KOPT-K1 (cell line): ENCODE results near the gene FDPS.

Source experiments
- H3K27ac ChIP-seq: fragments of 200-600 bp; sonication (generic); 2 replicates; pipeline ENCODE4 v1.5.1; 2016; ENCODE audit warnings: antibody characterized with exemption, mild to moderate bottlenecking, low read depth, low read length; ENCODE audit not compliant: poor library complexity, severe bottlenecking
- H3K36me3 ChIP-seq: fragments of 200-600 bp; sonication (generic); 2 replicates; pipeline ENCODE4 v1.5.1; 2017; ENCODE audit warnings: antibody characterized with exemption, mild to moderate bottlenecking, low read length, moderate library complexity; ENCODE audit not compliant: insufficient read depth
- H3K9me3 ChIP-seq: fragments of 200-600 bp; sonication (generic); 2 replicates; pipeline ENCODE4 v1.5.1; 2017; ENCODE audit warnings: antibody characterized with exemption, low read length, mild to moderate bottlenecking; ENCODE audit not compliant: insufficient read depth, poor library complexity, severe bottlenecking

FDPS gene

DNA sequence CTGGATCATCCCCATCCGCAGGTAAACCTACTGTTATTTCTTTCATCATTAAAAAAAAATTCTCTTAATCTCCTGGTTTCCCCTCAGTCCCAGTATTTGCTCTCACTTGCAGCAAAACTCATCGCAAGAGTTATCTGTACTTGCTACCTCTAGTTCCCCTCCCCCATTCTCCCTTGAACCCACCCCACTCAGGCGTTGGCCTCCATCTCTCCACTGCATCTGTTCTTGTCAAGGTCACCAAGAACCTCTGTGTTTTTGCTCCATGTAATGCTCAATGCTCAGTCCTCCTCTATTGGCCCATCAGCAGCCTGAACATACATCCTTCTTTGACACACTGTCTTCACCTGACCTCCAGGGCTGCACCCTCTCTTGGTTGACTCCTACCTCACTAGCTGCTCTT is 12.0 kb upstream of the FDPS start:
- no peaks in the 10 kb centered on the region for H3K9me3 ChIP-seq
- no peak overlapping the region for H3K27ac ChIP-seq
- no peaks in the 10 kb centered on the region for H3K36me3 ChIP-seq

DNA sequence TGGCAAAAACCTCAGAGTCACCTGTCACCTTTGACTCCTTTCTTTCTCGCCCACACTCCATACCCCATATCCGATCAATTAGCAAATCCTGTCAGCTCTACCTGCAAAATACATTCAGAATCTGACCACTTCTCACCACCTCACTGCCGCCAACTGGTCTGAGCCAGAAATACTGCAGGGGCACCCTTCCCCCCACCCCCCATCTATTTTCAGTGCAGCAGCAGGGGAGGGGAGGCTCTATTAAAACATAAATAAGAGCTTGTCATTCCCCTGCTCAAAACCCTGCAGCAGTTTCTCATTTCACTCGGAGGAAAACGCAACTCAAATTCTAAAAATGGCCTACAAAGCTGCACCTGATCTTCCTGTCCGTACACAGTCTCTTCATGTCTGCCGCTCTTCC is 11.3 kb upstream of the FDPS start:
- Histone ChIP-seq H3K9me3 (no peaks in the 10 kb centered on the region), H3K27ac (no peak overlapping the region)

DNA sequence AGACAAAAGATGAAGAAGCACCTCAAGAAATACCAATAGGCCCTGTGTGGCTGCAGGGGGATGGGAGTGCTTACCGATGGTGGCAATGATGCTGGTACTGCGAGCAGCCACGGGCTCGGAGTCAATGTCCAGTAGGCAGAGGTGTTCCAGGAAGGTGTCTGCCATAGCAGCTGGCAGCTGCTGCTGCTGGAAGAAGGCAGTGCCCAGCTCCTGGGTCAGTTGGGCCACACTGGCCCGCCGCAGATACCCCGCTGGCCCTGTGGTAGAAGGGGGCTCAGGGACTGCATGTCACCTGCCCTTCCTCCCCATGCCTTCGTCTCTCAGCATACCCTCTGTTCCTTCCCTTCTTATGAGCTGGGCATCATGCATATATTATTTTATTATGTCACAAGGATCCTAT is 8.6 kb upstream of the FDPS start:
- no peaks in the 10 kb centered on the region for H3K36me3 ChIP-seq
- no peak overlapping the region for H3K27ac ChIP-seq
- no peaks in the 10 kb centered on the region for H3K9me3 ChIP-seq

More for the DNA sequence above, 11.3 kb upstream of the FDPS start:
- H3K36me3 ChIP-seq = no peaks in the 10 kb centered on the region

DNA sequence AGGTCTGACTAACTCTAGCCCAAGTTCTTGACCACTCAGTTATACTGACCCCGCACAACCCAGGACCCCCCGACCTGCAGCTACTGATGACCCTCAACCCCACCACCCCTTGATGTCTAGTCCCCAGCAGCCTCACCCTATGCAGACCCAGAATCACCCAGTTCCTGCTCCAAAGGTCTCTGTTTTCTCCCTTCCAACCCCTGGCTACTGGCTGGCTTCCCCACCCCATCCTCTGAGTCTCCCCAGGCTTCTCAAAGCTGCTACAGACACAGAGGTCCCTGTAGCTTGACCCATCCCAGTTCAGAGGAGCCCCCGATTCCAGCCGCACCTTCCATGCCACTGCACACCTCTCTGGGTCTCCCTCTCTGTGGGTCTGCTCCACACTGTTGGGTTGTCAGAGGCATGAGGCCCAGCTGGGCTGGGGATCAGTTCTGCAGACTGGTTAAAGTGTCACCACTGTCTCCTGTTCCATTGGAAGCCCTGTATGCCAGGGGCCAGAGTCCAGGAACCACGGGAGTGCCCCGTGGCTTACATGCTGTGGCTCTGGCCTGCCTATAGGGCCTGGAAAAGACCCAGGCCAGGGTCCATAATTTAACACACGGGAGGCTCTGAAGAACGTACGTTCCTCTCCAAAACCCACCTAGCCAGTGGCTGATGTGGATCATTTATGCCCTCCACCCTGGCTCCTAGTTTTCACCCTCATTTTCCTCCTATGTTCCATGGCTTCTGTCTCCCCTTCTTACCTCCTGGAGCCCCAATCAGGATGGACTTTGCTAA is 7.9 kb upstream of the FDPS start:
- no peaks in the 10 kb centered on the region for H3K36me3 ChIP-seq
- no peaks in the 10 kb centered on the region for H3K9me3 ChIP-seq
- no peak overlapping the region for H3K27ac ChIP-seq

DNA sequence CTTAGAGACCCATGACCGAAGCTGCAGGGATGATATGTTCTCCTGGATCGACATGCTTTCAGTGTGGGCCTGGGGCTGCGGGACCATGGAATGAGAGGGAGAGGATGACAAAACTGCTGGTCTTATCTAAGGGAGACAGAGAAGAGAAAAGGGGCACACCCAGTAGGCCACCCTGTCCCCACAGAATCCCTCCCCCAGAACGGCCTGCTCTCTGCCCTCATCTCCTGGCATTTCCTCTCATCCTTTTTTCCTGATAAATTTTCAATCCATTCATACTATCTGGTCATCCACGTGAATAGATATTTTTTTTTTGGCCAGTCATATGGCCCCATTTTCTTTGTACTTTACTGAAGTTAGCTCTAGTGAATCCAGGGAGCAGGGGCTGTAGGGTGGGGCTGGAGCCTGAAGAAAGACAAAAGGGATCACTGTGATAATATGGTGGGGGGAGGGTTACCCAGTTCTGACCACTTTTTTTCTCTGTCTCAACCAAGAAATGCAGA is 7.3 kb upstream of the FDPS start, which contains the start of gene PKLR:
TSS of gene PKLR (minus strand) at position 97 of the 500 bp plus-strand sequence. CDS start at position 54, 43 bp downstream.
- Histone ChIP-seq H3K27ac (no peak within 1 kb of the TSS), H3K9me3 (no peaks in the 10 kb centered on the region), H3K36me3 (no peaks in the 10 kb centered on the region)

DNA sequence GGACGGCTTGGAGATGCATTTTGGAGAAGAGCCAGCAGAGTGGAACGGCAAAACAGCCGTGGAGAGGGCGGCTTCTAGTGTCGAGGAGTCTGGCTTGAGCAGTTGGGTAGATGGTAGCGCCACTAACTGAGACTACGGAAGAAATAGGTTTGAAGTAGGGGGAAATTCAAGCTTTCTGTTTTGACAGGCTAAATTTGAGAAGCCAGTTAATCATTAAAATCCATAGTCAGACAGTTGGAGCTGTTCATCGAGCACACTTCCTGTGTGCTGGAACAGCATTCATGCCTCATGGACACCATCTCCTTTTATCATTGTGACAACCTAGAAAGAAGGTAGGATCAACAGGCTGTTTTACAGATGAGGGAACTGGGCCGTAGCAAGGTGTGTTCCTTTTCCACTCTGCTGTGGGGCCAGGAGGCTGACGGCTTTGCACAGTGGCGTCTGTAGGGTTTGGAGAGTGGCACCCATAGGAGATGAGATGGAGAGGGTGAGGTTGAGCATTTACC is 4.1 kb upstream of the FDPS start:
- no peak overlapping the region for H3K27ac ChIP-seq
- H3K36me3 ChIP-seq = no peaks in the 10 kb centered on the region
- no peaks in the 10 kb centered on the region for H3K9me3 ChIP-seq

DNA sequence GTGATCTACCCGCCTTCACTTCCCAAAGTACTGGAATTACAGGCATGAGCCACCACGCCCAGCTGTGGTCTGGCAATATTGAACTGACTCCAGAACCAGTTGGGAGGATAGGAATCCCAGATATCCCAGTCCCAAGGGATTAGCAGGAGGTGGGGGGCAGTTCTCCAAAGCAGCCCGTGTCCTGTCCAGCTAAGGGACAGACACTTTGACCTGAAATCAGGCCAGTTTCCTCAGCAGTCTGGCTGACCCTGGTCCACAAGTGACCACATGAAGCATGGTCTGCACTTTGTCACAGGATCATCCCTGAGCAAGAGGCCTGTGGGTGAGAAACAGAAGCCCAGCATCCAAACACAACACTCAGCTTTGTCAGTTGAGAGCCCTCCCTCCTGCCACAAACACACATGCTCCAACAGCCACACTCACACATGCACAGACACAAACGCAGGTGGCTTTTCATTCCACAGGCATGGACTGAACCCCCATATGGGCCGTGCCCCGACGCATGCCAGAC is 2.7 kb upstream of the FDPS start:
- Histone ChIP-seq H3K27ac (peak overlapping the region; percentile 16), H3K9me3 (no peaks in the 10 kb centered on the region), H3K36me3 (peaks cover 8% of the 10 kb centered on the region)

DNA sequence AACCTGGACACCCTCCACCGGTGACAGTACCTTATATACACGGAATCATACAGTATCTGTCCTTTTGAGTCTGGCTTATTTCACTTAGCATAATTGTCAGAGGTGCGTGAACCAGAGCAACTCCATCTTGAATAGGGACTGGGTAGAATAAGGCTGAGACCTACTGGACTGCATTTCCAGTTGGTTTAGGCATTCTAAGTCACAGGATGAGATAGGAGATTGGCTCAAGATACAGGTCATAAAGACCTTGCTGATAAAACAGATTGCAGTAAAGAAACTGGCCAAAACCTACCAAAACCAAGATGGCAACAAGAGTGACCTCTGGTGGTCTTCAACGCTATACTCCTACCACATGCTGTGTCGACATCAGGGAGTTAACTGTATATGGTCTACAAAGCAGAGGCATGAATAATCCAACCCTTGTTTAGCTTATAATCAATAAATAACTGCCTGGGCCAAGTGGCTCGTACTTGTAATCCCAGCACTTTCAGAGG is 1.4 kb upstream of the FDPS start:
- peaks cover 20% of the 10 kb centered on the region for H3K36me3 ChIP-seq
- peak overlapping the region; percentile 96 for H3K27ac ChIP-seq
- H3K9me3 ChIP-seq = no peaks in the 10 kb centered on the region

DNA sequence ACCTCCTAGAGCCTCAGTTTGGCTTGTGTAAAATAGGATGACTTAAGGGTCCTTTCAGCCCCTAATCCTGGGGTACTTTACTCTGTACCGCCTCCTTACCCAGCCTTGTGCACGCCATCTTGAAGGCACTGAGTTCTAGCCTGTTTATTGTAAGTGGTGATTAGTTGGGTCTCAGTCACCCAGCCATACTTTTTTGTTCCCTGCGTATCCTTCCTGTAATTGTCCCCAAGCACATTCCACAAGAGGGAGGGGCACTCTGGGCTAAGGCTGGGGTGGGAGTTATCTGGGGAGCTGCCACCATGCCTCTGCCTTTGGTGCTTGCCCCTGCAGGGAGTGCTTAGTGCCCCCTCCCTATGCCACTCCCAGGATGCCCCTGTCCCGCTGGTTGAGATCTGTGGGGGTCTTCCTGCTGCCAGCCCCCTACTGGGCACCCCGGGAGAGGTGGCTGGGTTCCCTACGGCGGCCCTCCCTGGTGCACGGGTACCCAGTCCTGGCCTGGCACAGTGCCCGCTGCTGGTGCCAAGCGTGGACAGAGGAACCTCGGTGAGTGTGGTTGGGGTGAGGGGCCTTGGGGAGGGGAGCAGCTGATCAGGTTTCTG is 856 bp downstream of the FDPS start:
- no peaks in the 10 kb centered on the region for H3K9me3 ChIP-seq
- peaks cover 43% of the 10 kb centered on the region for H3K36me3 ChIP-seq
- peak overlapping the region; percentile 96 for H3K27ac ChIP-seq

DNA sequence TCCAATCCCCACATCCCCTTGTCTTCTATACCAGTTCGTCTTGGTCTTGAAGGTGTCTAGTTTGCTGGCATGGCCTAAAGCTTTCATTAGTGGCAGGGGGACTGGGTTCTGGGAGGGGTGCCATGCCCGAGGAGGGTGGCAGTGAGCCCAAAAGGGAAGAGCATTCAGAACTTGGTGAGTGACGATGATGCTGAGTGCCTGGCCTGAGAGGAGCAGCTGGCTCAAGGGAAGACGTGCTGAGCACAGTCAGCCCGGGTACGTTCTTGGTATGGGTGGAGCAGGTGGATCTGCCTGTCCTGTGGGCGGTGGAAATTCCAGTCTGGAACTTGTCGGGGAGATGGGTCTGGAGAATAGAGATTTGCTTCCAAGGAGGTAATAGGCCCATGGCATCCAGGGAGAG is 4.6 kb downstream of the FDPS start:
- Histone ChIP-seq H3K27ac (no peak overlapping the region), H3K9me3 (no peaks in the 10 kb centered on the region), H3K36me3 (peaks cover 76% of the 10 kb centered on the region)

DNA sequence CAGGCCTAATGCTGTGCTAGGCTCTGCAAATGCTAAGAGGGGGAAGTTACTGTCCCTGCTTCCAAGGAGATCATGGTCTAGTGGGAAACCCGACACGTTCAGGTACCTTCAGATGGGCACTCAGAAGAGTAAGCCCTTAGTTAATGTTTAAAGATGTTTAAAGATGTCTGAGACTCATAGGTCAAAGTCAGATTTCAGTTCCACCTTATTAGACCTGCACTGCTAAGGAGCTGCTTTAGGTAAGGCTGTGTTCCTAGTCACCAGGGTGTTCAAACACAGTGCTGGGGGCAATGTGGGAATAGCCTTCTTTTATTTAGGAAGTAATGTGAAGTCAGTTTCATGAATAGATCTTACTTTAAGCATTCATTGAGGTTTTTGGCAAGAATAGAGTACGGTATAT is 8.3 kb downstream of the FDPS start:
- Histone ChIP-seq H3K9me3 (no peaks in the 10 kb centered on the region), H3K27ac (no peak overlapping the region), H3K36me3 (peaks cover 90% of the 10 kb centered on the region)

DNA sequence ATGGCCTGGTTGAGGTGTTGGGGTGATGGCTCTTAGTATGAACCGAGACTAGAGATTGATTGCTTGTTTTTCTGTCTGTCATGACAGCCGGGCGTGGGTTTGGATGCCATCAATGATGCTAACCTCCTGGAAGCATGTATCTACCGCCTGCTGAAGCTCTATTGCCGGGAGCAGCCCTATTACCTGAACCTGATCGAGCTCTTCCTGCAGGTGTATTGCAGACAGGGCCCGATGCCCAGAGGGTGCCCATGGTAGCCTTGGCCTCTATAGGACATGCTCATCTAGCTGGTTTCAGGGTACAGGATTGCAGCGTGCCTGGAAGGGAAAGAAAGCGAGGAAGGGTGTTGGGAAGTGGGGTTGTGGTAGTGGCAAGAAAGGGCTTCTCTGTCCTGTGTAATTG is 9.4 kb downstream of the FDPS start:
- peaks cover 78% of the 10 kb centered on the region for H3K36me3 ChIP-seq
- no peaks in the 10 kb centered on the region for H3K9me3 ChIP-seq
- no peak overlapping the region for H3K27ac ChIP-seq

DNA sequence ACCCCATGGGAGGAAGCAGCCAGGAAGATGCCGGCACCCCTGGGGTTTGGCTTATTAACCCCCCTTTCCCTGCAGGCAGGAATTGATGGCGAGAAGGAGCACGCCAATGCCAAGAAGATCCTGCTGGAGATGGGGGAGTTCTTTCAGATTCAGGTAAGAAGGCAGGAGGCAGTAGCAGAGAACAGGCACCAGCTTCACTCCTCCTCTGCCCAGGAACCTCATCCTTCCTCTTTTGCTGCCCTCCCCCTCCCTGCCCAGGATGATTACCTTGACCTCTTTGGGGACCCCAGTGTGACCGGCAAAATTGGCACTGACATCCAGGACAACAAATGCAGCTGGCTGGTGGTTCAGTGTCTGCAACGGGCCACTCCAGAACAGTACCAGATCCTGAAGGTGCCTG is 10.9 kb downstream of the FDPS start:
- Histone ChIP-seq H3K9me3 (no peaks in the 10 kb centered on the region), H3K27ac (no peak overlapping the region), H3K36me3 (peaks cover 63% of the 10 kb centered on the region)

DNA sequence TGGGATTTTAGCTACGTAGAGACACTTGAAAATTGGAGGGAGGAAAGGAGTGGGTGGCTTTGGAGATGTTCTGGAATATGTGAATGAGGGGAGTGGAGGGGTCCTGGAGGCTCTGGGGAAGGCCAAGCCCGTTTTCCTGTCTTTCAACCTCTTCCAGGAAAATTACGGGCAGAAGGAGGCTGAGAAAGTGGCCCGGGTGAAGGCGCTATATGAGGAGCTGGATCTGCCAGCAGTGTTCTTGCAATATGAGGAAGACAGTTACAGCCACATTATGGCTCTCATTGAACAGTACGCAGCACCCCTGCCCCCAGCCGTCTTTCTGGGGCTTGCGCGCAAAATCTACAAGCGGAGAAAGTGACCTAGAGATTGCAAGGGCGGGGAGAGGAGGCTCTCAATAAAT is 11.6 kb downstream of the FDPS start:
- Histone ChIP-seq H3K9me3 (no peaks in the 10 kb centered on the region), H3K36me3 (peaks cover 56% of the 10 kb centered on the region), H3K27ac (no peak overlapping the region)
